ENCODE results near the gene CLEC4G.

GRCh38 chr19:7679771-7680605 is 51.9 kb downstream of the CLEC4G start:
- TF ChIP-seq CTCF (conservative IDR thresholded peaks at IDR 0.05) (no peak), ZFX (IDR thresholded peaks at IDR 0.05) (no peak)

Data from C4-2B (cell line).